Mucosa of descending colon (tissue), 3 donors: Measurements from ENCODE around the gene CNDP1. TPM values are rescaled to one million over a fixed set of nuclear protein-coding genes. Genes with fewer than 3 reads are reported as not detected.

Experiments
- ATAC-seq: fragments of 200-7000 bp; cut with Tn5 transposase; one replicate; pipeline ENCODE4 v1.9.1; 2020; ENCODE audit warnings: mild to moderate bottlenecking, moderate library complexity
- DNase-seq, 3 donors: peaks; one replicate each; pipeline ENCODE4 v3.0.0-alpha.2; 2020
- H3K36me3 ChIP-seq: fragments of 200-600 bp; one replicate; pipeline ENCODE4 v1.8.0; 2021; ENCODE audit warnings: low read depth, mild to moderate bottlenecking
- H3K4me1 ChIP-seq: fragments of 200-600 bp; one replicate; pipeline ENCODE4 v1.8.0; 2021; ENCODE audit warnings: low read depth, mild to moderate bottlenecking
- H3K4me3 ChIP-seq: fragments of 200-600 bp; one replicate; pipeline ENCODE4 v1.8.0; 2021; ENCODE audit warnings: mild to moderate bottlenecking
- H3K9me3 ChIP-seq: fragments of 200-600 bp; one replicate; pipeline ENCODE4 v1.8.0; 2021; ENCODE audit warnings: mild to moderate bottlenecking
- CTCF ChIP-seq: fragments of 200-600 bp; IDR thresholded peaks from one replicate; pipeline ENCODE4 v1.8.0; 2022; ENCODE audit warnings: antibody characterized with exemption, mild to moderate bottlenecking
- intact Hi-C, 2 donors: fragments of 100-400 bp; cut with DNase I in 1 of 2; cut with micrococcal nuclease in 1 of 2; formaldehyde crosslinking; loops; one replicate each; pipeline versions ENCODE4 v1.11.0 to v1.11.1; 2022; cut with DNase I, micrococcal nuclease
- total RNA-seq, 3 donors: library from RNA; stranded (reverse); fragmentation: NEBNext Ultra II Directional in 2 of 3; extraction: Animal tissue kit (Norgen Biotek cat#: 25700) in 2 of 3; gene quantifications; one replicate each; pipeline versions ENCODE4 v1.2.1 to v1.2.4, GENCODE V29; 2021 to 2023
- donor health status: DM: no; HTN: no; CAD: no; lungs with moderate emphysema.
- donor health status: DM: no; HTN: no; CAD: no.
- donor health status: DM: no; HTN: yes; CAD: no.

The CNDP1 gene
- total RNA-seq, 3 donors from 2014 or later, result 0.19 to 0.32 (median 0.19) TPM

DNA sequence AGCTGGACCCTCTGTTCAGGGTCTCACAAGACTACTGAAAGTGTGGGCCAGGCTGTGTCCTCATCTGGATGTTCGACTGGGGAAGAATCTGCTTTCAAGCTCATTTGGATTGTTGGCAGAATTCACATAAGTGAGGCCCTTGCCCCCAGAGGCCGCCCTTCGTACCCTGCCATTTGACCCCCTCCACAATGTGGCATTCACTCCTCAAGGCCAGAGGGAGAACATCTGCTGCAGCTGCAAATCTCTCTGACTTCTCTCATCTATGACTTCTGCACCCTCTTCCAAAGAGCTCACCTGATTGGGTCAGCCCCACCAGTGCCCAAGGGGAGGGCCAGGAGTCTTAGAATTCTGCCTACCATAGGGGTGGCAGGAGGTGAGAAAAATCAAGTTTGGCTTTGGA, 42.0 kb upstream of the CNDP1 start:
- no peak for TF ChIP-seq CTCF
- Histone ChIP-seq H3K4me1 (peaks cover 2% of the 10 kb centered on the region), H3K36me3 (peaks cover 3% of the 10 kb centered on the region), H3K4me3 (no peak overlapping the region), H3K9me3 (no peaks in the 10 kb centered on the region)
- ATAC-seq (no peak), DNase-seq (no peak)
- intact Hi-C loops, result loop anchor here (2.0 to 10.0 kb wide), 3 partner anchors 137 to 713 kb away; partner anchors contain the start of gene PTGR3 (in 1 of the 2)

- Histone ChIP-seq H3K4me1 (peaks cover 6% of the 10 kb centered on the region), H3K36me3 (peaks cover 3% of the 10 kb centered on the region), H3K9me3 (no peaks in the 10 kb centered on the region), H3K4me3 (no peak overlapping the region)
- DNase-seq (peak in 1 of 3 donors; percentile 72), ATAC-seq (no peak)
- peak; percentile 44 for TF ChIP-seq CTCF
- intact Hi-C loops, result loop anchor here (2.0 to 10.0 kb wide), 3 partner anchors 139 to 711 kb away; partner anchors contain the start of gene PTGR3 (in 1 of the 2)
These were observed 40.6 kb upstream of the CNDP1 start for GRCh38 chr18:74493689-74494088.

- H3K36me3 ChIP-seq, result peaks cover 3% of the 10 kb centered on the region
- TF ChIP-seq CTCF, result no peak
- H3K4me1 ChIP-seq, result peaks cover 12% of the 10 kb centered on the region
- intact Hi-C loops, result loop anchor here (10.0 kb wide), 2 partner anchors 140 to 710 kb away; partner anchors contain the start of gene PTGR3 (in 1 of the 2)
- DNase-seq (no peak), ATAC-seq (no peak)
- no peak overlapping the region for H3K4me3 ChIP-seq
- H3K9me3 ChIP-seq, result no peaks in the 10 kb centered on the region
These were observed 39.8 kb upstream of the CNDP1 start for GRCh38 chr18:74494514-74494913.

DNA sequence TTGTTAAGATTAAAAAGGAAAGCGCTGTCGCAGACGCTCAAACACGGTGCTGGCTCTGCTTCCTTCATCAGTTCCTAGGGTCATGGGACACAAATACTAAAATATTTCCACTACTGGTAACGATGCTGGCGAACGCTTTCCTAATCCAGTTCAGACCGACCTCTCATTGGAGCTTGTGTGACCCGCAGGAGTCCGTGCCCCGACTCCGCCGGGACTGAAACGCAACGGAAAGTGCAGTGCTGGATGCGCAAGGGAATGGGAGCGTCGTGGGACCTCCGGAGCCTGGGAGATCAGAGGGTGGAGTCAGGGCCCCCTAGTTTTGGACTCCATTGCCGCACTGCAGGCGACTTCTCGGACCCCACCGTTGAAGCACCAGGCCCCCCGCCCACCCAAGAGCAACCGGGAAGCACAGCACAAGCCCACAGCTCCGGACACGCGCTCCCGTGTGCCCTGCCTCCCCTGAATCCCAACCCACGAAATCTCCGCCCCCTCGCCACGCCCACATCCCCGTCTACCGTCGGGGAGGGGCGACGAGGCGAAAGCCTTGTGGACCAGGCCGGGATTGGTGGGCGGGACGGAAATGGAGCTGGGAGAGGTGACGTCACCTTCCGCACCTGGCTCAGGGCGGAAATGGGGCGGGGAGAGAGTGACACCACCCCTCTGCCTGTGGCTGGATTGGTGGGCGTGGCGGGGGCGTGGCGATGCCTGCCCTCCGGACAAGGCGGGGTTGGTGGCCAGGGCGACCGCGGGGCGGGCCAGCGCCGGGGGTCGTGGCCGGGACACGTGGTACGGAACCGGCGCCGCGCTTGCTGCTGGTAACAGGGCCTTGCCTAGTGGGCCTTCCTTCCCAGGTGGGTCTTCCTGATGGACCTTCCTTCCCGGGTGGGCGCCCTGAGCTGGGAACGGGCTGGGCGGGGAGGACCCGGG, 38.5 kb upstream of the CNDP1 start, which contains the start of gene CNDP2:
Gene CNDP2 (plus strand): TSS at position 783 of the 927 bp plus-strand sequence. CDS start 3,611 bp downstream, outside the sequence.
- H3K36me3 ChIP-seq, result peaks cover 3% of the 10 kb centered on the region
- no peaks in the 10 kb centered on the region for H3K9me3 ChIP-seq
- TF ChIP-seq CTCF, result no peak
- H3K4me1 ChIP-seq, result peaks cover 23% of the 10 kb centered on the region
- peak; percentile 94 for ATAC-seq
- DNase-seq, result peak; percentile 100
- peak within 1 kb of the TSS; percentile 90 for H3K4me3 ChIP-seq
- intact Hi-C loops, result loop anchor here (10.0 kb wide), 2 partner anchors 141 to 709 kb away; partner anchors contain the start of gene PTGR3 (in 1 of the 2)

- intact Hi-C loops, result loop anchor here (10.0 kb wide), 2 partner anchors 142 to 708 kb away; partner anchors contain the start of gene PTGR3 (in 1 of the 2)
- peak overlapping the region; percentile 90 for H3K4me3 ChIP-seq
- ATAC-seq (peak; percentile 58), DNase-seq (peak; percentile 65 to 84 (median 83))
- TF ChIP-seq CTCF, result no peak
- H3K36me3 ChIP-seq, result peaks cover 3% of the 10 kb centered on the region
- H3K4me1 ChIP-seq, result peaks cover 26% of the 10 kb centered on the region
- no peaks in the 10 kb centered on the region for H3K9me3 ChIP-seq
These were observed 37.6 kb upstream of the CNDP1 start for GRCh38 chr18:74496508-74497323.
